Jurkat, Clone E6-1 (cell line): ENCODE data around the gene SLC12A5.

Experiments used
- DNase-seq: peaks from one replicate; pipeline ENCODE4 v3.0.0-alpha.2; 2011; ENCODE audit warnings: low read depth, low spot score
- H3K4me3 ChIP-seq: 2 replicates; pipeline ENCODE4 v1.5.1; 2011; ENCODE audit warnings: mild to moderate bottlenecking, low read length, control low read depth, moderate library complexity

The SLC12A5 gene

DNA sequence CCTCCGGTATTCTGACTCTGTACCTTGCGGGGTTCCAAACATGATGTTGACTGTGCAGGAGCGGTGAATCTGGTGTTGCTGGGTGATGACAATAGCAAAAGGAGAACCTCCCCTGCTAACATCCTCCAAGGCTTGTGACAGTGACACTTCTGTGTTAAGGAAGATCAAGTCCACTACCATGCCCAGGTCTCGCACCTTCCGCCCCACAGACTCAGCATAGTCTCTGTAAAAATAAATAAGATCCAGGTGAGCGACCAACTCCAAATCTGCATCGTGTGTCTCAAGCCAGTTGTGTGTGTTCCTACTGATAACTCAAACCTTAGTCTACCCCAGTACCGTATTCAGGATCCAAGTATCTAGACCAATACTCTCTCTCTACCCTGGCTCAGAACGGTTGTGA is 36.0 kb downstream of the SLC12A5 start:
- DNase-seq: no peak
- H3K4me3 ChIP-seq: no peak overlapping the region

DNA sequence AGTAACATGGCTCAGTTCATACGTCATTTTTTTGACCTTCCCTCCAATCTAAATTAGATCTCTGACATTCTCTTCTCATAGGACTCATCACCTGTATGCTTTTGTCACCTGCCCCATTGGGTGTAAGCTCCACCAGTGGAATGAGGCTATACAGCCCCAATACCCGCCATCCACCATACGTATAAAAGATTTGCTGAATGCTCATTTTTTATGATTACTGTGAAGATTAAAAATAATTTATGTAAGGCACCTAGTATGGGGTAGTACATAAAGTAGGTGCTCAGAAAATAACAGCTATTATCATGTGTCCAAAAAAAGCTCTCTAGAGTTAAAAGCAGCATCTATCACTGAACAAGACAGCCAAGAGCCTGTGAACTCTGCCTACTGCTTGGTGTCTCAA is 36.7 kb downstream of the SLC12A5 start:
- no peak overlapping the region for H3K4me3 ChIP-seq
- no peak for DNase-seq

DNA sequence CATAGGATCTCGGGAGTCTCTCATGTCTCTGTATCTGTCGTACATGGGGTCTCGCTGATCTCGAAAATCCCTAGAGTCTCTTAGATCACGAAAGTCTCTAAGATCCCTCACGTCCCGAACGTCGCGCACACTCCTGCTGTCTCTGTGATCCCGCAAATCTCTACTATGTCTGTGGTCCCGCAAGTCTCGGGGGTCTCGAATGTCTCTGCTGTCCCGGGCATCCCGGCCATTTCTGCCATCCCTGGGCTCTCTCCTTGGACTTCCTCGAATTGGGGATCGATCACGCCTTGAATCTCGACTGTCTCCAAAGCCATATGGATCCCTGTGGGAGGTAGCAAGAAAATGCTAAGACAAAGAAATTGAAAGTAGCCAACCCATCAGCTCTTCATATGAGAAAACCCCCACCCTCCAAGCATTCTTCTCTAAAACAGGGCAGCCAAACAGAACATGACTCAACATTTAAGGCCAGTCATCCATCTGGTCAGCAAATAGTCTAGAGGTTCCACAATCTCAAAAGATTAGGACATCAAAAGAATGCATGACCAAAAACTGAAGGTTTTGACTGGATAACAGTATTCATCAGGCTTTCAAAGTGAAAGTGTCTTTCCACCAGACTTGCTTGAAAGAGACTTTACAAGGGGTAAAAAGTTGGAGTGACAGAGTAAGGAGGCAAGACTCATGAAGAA is 41.3 kb downstream of the SLC12A5 start:
- H3K4me3 ChIP-seq: no peak overlapping the region
- DNase-seq: no peak

- no peak overlapping the region for H3K4me3 ChIP-seq
- no peak for DNase-seq
These were observed 42.6 kb downstream of the SLC12A5 start for GRCh38 chr20:46071573-46071972.

DNA sequence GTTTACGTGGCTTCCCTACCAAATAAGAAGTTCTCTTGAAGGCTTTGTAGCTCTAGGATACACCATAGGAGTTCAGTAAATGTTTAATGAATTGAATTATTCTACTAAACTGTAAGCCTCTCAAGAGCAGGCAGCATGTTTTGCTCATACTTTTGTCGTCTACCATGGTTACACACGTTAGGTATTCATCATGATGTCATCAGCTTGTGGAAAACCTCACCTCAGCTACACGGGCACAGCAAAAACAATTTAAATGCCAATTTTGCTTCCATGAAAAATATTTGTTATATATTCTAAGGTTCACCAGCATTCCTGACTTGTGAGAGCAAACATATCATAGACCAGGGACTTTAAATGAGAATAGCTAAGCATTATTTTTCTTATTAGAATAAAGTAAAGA is 44.0 kb downstream of the SLC12A5 start:
- DNase-seq: no peak
- no peak overlapping the region for H3K4me3 ChIP-seq

DNA sequence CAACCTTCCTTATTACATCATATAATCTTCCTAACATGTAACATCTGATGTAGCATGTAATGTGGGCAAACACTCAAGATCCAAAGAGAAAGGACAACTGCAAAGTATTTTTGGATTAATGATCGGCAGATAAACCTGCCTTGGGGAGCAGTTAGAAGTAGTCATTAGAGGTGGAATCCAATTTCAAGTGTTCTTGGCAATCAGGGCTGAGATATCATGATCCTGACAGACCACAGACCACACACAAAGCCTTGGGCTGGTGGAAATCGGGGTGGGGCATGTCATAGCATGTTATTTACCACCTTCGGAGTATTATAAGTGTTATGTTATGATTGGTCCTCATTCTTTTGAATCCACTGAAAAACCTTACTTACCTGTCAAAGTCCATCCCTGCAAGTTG is 44.4 kb downstream of the SLC12A5 start:
- no peak overlapping the region for H3K4me3 ChIP-seq
- no peak for DNase-seq

DNA sequence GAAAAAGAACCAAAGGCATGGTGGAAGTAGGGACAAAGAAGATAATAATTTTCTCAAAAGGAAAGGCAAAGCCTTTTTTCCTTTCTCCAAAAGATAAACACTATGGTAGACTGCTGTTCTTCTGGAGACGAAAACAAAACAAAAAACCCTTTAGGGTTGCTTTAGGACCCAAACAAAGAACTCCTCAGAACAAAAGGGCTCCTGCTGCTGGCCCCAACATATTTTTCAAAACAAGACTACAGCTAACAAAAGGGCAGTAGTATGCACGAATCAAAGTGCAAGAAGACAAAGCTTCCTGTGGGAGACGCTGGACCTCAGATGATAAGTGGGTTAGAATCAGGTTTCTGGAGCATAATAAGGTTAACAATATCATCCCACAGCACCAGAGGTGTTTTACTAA is 45.0 kb downstream of the SLC12A5 start:
- no peak for DNase-seq
- H3K4me3 ChIP-seq: no peak overlapping the region

- no peak overlapping the region for H3K4me3 ChIP-seq
- DNase-seq: no peak
These were observed 47.8 kb downstream of the SLC12A5 start for GRCh38 chr20:46076806-46077205.

GRCh38 chr20:46077642-46078305 is 48.8 kb downstream of the SLC12A5 start:
- DNase-seq: no peak
- no peak overlapping the region for H3K4me3 ChIP-seq

DNA sequence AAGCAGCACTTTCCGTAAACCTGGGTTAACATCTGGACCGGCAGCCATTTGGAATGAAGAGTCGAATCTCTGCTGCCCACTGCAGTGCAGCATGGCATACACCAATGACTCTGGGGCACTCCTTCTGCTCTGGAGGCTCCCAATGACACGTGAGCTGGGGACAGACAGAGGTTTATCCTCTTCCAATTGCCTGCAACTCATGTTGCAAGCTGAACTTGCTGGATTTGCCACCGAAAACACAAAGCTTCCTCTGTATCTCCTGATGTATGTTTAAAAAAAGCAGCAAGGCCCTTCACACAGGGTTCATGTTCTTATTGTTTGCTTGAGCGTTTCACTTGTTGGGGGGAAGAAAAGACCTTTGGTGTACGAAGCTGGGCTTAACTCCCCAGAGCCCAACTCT is 49.9 kb downstream of the SLC12A5 start:
- DNase-seq: no peak
- H3K4me3 ChIP-seq: no peak overlapping the region

GRCh38 chr20:46081074-46081473 is 52.1 kb downstream of the SLC12A5 start:
- no peak for DNase-seq
- no peak overlapping the region for H3K4me3 ChIP-seq

- H3K4me3 ChIP-seq: no peak overlapping the region
- no peak for DNase-seq
These were observed 54.1 kb downstream of the SLC12A5 start for GRCh38 chr20:46083101-46083500.

DNA sequence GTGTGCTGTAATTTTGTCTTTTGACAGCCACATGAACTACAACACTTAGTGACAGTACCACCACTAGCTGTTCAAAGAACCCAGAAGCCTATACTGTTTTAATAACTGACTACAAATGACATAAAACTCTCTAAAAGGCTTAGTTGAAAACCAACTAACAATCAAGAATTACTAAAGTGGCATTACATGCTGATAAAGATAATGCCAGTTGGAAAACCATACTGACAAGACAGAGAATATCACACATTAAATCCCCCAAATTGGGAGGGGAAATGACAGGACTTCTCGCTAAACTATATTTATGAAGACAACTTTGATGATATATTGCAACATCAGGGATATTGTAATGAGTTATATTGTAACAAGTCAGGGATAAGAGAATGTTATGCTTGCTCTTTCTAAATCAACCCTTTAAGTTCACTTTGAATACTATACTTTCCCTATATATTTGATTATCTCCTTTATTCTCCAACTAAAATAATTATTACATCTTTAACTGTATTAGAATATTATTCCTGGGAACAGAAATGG is 54.6 kb downstream of the SLC12A5 start:
- H3K4me3 ChIP-seq: no peak overlapping the region
- no peak for DNase-seq

GRCh38 chr20:46084805-46085178 is 55.8 kb downstream of the SLC12A5 start:
- DNase-seq: no peak
- no peak overlapping the region for H3K4me3 ChIP-seq

GRCh38 chr20:46085179-46085851 is 56.3 kb downstream of the SLC12A5 start:
- no peak for DNase-seq
- no peak overlapping the region for H3K4me3 ChIP-seq

GRCh38 chr20:46087161-46087560 is 58.1 kb downstream of the SLC12A5 start:
- H3K4me3 ChIP-seq: no peak overlapping the region
- no peak for DNase-seq

GRCh38 chr20:46088409-46089166 is 59.6 kb downstream of the SLC12A5 start:
- peak overlapping the region; percentile 83 for H3K4me3 ChIP-seq
- DNase-seq: peak; percentile 45

- no peak for DNase-seq
- peak overlapping the region; percentile 83 for H3K4me3 ChIP-seq
These were observed 60.1 kb downstream of the SLC12A5 start for GRCh38 chr20:46089167-46089416.

DNA sequence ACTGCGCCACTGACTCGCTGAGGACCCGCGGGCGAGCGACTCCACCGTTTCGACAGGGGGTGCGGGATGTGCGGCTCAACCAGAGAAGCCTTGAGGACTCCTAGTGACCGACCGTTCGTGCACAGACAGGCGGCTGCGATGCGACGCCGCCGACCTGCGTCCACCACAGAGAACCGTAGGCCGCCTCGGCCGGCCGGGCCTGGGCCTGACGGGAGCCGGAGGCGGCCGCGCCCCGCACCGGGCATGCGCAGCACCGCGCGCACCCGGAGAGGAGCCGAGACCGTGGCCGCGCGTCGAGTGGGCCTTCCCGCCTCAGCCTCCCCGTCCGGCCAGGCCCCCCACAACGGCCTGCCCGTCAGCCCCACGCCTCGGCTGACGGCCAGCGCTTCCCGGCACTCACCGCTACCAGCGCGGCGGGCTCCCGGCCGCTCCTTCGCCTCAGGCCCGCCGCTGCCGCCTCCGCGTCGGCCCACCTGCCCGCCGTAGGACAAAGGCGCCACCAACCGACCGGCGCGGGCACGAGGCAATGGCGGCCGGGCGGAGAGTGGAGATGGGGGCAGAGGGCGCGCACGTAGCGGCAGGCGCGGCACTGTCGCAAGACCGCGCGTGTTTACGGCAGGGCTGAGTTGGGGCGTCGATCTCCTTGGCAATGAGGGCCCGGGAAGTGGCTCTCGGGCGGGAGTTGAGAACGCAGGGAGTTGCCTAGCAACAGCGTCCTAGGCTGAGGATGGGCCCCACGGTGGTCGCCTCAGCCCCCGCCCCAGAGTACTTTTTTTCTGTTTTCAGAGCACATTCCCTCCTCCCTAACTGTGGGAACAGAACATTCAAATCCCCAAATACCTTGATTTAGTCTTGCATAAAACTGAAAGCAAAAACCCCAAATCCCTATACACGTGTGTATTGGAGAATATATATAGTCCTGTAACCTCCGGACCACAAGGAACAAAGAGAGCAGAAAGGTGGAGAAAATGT is 60.7 kb downstream of the SLC12A5 start, which contains the start of gene NCOA5:
TSS of gene NCOA5 (minus strand) at position 546 of the 972 bp plus-strand sequence. CDS start 10,538 bp downstream, outside the sequence.
- peak within 1 kb of the TSS; percentile 83 for H3K4me3 ChIP-seq

More for the DNA sequence above, 60.7 kb downstream of the SLC12A5 start, which contains the start of gene NCOA5:
- peak; percentile 93 for DNase-seq
